ENCODE results near the gene RDH8.
"Not testable (repeated sequence)": the region's sequence is repeated elsewhere in the genome, so short reads cannot be mapped to it uniquely, and the experiment has no call there.

Gene RDH8

GRCh38 chr19:10006335-10006708, 7.0 kb upstream of the RDH8 start:
- DNase-seq = no peak

GRCh38 chr19:10006752-10007323, 6.4 kb upstream of the RDH8 start:
- no peak for DNase-seq

- DNase-seq = no peak
Observed at GRCh38 chr19:10007371-10008183, 5.7 kb upstream of the RDH8 start.

- no peak for DNase-seq
Observed at GRCh38 chr19:10008184-10008765, 5.0 kb upstream of the RDH8 start.

- DNase-seq = no peak
Observed at GRCh38 chr19:10009714-10010224, 3.5 kb upstream of the RDH8 start.

GRCh38 chr19:10010247-10010691, 3.0 kb upstream of the RDH8 start, which contains the start of gene COL5A3:
Gene COL5A3, minus strand, starts transcription at chr19:10010504. Its CDS starts 119 bp downstream, at chr19:10010385.
- peak; percentile 61 for DNase-seq

GRCh38 chr19:10010939-10011338, 2.3 kb upstream of the RDH8 start:
- DNase-seq = no peak

- DNase-seq = no peak
Observed at GRCh38 chr19:10011974-10012373, 1.3 kb upstream of the RDH8 start.

- DNase-seq = no peak
Observed at GRCh38 chr19:10013834-10014618, 743 bp downstream of the RDH8 start.

GRCh38 chr19:10018263-10018662, 5.0 kb downstream of the RDH8 start:
- no peak for DNase-seq

- DNase-seq = no peak
Observed at GRCh38 chr19:10018786-10019185, 5.5 kb downstream of the RDH8 start.

- DNase-seq = no peak
Observed at GRCh38 chr19:10019246-10019645, 6.0 kb downstream of the RDH8 start.

GRCh38 chr19:10020851-10021250, 7.6 kb downstream of the RDH8 start:
- DNase-seq = no peak

GRCh38 chr19:10021446-10021845, 8.2 kb downstream of the RDH8 start:
- DNase-seq = no peak

GRCh38 chr19:10021863-10022262, 8.6 kb downstream of the RDH8 start:
- no peak for DNase-seq

GRCh38 chr19:10023096-10023495, 9.8 kb downstream of the RDH8 start:
- DNase-seq = not testable (repeated sequence)

GRCh38 chr19:10026744-10027143, 13.5 kb downstream of the RDH8 start:
- DNase-seq = no peak

GRCh38 chr19:10027158-10027997, 14.1 kb downstream of the RDH8 start:
- DNase-seq = peak; percentile 82

- no peak for DNase-seq
Observed at GRCh38 chr19:10033614-10034013, 20.3 kb downstream of the RDH8 start.

- no peak for DNase-seq
Observed at GRCh38 chr19:10036601-10037071, 23.4 kb downstream of the RDH8 start.

- no peak for DNase-seq
Observed at GRCh38 chr19:10037367-10037766, 24.1 kb downstream of the RDH8 start.

GRCh38 chr19:10037809-10038208, 24.5 kb downstream of the RDH8 start:
- no peak for DNase-seq

Data from 8988T (cell line).